GM04503 (cell line): ENCODE measurements around the gene DAPK2.

Source experiments
- DNase-seq: peaks from one replicate; pipeline ENCODE4 v3.0.0-alpha.2; 2012; ENCODE audit warnings: low read depth

The DAPK2 gene

GRCh38 chr15:64023220-64023619 is 23.1 kb downstream of the DAPK2 start:
- DNase-seq = no peak

- no peak for DNase-seq
Measured at GRCh38 chr15:64022571-64022970, 23.7 kb downstream of the DAPK2 start.

- no peak for DNase-seq
Measured at GRCh38 chr15:64019764-64020163, 26.5 kb downstream of the DAPK2 start.

GRCh38 chr15:64017591-64018163 is 28.6 kb downstream of the DAPK2 start:
- peak; percentile 44 for DNase-seq

- no peak for DNase-seq
Measured at GRCh38 chr15:64017082-64017588, 29.1 kb downstream of the DAPK2 start.

- no peak for DNase-seq
Measured at GRCh38 chr15:64016257-64016656, 30.0 kb downstream of the DAPK2 start.

GRCh38 chr15:64014995-64015394 is 31.3 kb downstream of the DAPK2 start:
- no peak for DNase-seq

- no peak for DNase-seq
Measured at GRCh38 chr15:64013179-64014062, 32.9 kb downstream of the DAPK2 start.

- no peak for DNase-seq
Measured at GRCh38 chr15:64011736-64012135, 34.5 kb downstream of the DAPK2 start.

- DNase-seq = peak; percentile 37
Measured at GRCh38 chr15:64010719-64011118, 35.6 kb downstream of the DAPK2 start.

GRCh38 chr15:64009798-64010261 is 36.5 kb downstream of the DAPK2 start:
- no peak for DNase-seq

- DNase-seq = no peak
Measured at GRCh38 chr15:64009241-64009640, 37.0 kb downstream of the DAPK2 start.

- no peak for DNase-seq
Measured at GRCh38 chr15:64008177-64008576, 38.1 kb downstream of the DAPK2 start.

GRCh38 chr15:64006642-64007041 is 39.6 kb downstream of the DAPK2 start:
- no peak for DNase-seq

GRCh38 chr15:64004587-64004986 is 41.7 kb downstream of the DAPK2 start:
- DNase-seq = no peak

GRCh38 chr15:64004056-64004455 is 42.2 kb downstream of the DAPK2 start:
- DNase-seq = no peak

- no peak for DNase-seq
Measured at GRCh38 chr15:64003182-64003581, 43.1 kb downstream of the DAPK2 start.

- no peak for DNase-seq
Measured at GRCh38 chr15:64001148-64001547, 45.1 kb downstream of the DAPK2 start.

- no peak for DNase-seq
Measured at GRCh38 chr15:64000183-64000951, 45.9 kb downstream of the DAPK2 start.

GRCh38 chr15:63999177-63999576 is 47.1 kb downstream of the DAPK2 start:
- no peak for DNase-seq

GRCh38 chr15:63998489-63998888 is 47.8 kb downstream of the DAPK2 start:
- DNase-seq = no peak

GRCh38 chr15:63997715-63998442 is 48.4 kb downstream of the DAPK2 start:
- no peak for DNase-seq
